ENCODE measurements around the gene ACSS3.
"Not testable (repeated sequence)": the region's sequence is repeated elsewhere in the genome, so short reads cannot be mapped to it uniquely, and the experiment has no call there.

Gene ACSS3

DNA sequence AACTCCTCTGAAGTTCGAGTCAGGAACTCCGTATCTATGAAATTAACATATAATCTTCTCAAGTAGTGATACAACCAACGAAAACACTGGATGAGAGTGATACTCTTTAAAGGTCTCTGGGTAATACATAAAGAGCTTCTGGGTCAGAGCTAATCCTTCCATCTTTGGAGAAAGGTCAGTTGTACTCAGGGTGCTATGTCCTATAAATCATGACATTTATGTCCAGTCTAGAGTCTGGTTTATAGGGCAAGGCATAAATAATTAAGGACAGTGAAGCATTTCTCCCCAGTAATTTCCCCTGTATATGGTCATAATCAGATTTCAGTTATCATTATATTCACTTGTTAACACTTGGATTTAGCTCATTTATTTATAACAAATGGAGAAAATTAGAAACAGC is 90.6 kb downstream of the ACSS3 start:
- no peak for DNase-seq

DNA sequence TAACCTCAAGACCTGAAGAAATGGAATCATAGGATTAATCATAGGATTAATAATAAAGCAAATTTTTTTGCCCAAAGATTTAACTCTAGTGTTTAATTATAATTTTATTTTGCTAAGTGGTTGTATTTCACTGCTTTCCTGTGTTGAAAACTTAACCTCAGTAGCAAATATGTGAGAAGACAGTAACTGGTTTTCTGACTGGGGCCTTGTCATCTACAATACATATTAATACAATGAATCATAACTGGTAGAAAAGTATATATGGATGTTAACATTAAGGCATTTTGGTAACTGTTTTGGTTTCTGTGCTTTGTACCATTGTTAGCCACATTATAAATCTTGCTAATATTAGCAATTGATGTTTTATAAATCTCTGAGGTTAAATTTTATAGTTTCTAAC is 92.2 kb downstream of the ACSS3 start:
- no peak for DNase-seq

DNA sequence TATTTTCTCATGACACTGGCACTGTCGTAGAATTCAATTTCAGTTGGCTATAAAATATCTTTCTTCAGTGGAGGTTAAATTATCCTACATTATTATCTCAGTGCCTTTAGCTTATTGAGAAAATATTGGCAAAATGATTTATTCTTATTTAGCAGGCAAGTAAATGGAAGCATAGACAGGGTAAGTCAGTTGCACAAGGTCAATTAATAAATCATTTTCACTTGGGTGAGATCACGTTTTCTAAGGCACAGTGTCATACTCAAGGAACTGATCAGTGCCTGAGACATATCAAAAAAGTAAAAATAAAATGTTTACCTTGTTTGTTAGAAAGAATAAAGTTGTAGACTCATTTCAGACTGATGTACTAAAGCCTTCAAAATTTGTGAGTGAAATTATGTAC is 95.0 kb downstream of the ACSS3 start:
- DNase-seq = no peak

DNA sequence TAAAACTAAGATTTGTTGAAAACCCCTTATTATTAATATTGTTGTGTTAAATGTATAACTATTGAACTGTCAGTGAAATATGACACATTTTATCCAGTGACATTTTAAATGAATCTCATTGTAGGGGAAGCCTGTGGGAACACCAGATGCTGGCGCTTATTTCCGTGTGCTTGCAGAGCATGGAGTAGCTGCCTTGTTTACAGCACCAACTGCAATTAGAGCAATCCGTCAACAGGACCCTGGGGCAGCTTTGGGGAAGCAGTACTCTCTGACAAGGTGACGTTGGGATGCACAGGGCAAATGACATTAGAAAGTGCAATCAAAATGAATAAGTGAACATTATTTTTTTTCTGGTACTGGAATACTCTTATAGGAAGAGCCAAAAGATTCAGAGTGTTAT is 96.8 kb downstream of the ACSS3 start:
- no peak for DNase-seq

DNA sequence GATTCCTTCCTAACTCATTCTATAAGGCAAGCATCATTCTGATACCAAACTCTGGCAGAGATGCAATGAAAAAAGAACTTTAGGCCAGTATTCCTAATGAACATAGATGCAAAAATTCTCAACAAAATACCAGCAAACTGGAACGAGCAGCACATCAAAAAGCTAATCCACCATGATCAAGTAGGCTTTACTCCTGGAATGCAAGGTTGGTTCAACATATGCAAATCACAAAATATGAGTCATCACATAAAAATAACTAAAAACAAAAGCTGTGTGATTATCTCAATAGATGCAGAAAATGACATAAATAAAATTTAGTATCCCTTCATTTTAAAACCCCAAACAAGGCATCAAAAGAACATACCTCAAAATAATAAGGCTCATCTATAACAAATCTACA is 98.9 kb downstream of the ACSS3 start:
- no peak for DNase-seq

DNA sequence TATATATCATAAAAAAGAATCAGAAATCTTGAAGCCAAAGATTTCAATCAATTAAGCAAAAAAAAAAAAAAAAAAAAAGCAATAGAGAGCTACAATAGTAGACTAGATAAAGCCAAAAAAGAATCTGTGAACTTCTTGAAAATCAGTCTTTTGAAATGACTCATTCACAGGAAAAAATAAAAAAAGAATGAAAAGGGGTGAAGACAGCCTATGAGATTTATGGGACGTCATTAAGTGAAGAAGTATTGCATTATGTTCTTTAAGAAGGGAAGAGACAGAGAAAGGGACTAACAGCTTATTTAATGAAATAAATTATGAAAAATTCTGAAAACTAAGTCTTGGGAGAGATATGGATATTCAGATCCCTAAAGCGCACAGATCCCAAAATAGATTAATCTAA is 103.8 kb downstream of the ACSS3 start:
- no peak for DNase-seq

GRCh38 chr12:81187686-81188085 is 109.8 kb downstream of the ACSS3 start:
- no peak for DNase-seq

DNA sequence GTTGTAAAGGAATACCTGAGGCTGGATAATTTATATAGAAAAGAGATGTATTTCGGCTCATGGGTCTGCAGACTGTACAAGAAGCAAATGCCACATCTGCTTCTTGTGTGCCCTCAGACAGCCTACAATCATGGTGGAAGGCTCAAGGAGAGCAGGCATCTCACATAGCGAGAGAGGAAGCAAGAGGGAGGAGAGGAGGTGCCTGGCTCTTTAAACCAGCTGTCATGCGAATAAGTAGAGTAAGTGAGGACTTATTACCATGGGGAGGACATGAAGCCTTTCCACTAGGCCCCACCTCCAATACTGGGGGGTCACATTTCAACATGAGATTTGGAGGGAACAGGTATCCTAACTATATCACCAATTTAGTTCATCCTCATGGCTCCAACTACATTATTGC is 118.7 kb downstream of the ACSS3 start:
- no peak for DNase-seq

DNA sequence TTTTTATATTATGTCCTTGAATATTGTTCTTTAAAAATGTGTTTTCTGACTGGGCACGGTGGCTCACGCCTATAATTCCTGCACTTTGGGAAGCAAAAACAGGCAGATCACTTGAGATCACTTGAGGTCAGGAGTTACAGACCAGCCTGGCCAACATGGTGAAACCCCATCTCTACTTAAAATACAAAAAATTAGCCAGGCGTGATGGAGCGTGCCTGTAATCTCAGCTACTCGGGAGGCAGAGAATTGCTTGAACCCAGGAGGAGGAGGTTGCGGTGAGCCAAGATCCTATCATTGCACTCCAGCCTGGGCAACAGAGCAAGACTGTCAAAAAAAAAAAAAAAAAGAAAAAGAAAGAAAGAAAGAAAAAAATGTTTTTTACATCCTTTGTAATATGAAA is 122.7 kb downstream of the ACSS3 start:
- DNase-seq = not testable (repeated sequence)

- DNase-seq = no peak
Observed at GRCh38 chr12:81203671-81204204, 125.9 kb downstream of the ACSS3 start.

GRCh38 chr12:81205416-81205815 is 127.5 kb downstream of the ACSS3 start:
- no peak for DNase-seq

GRCh38 chr12:81206429-81206828 is 128.6 kb downstream of the ACSS3 start:
- DNase-seq = peak; percentile 54

- no peak for DNase-seq
Observed at GRCh38 chr12:81207173-81207572, 129.3 kb downstream of the ACSS3 start.

GRCh38 chr12:81207664-81208063 is 129.8 kb downstream of the ACSS3 start:
- DNase-seq = no peak

- DNase-seq = peak; percentile 17
Observed at GRCh38 chr12:81208187-81208911, 130.5 kb downstream of the ACSS3 start.

GRCh38 chr12:81209012-81209411 is 131.1 kb downstream of the ACSS3 start:
- no peak for DNase-seq

- DNase-seq = not testable (repeated sequence)
Observed at GRCh38 chr12:81209772-81210225, 131.9 kb downstream of the ACSS3 start.

DNA sequence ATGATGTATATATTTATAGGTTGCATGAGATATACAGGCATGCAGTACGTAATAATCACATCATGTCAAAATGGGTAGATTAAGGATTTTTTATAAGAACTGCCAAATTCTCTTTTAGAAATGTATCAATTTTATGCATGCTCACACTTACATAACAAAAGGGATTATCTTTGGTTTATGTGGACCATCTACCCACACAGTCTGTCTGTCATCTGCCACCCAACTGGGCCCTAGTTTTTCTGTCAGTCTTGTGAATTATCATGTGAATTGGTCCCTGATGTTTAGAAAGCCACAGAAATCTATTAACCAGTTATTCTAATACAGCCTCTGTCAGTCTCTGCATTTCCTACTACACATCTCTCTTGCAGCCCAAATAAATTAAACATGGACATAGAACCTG is 133.4 kb downstream of the ACSS3 start:
- no peak for DNase-seq

- DNase-seq = peak; percentile 33
Observed at GRCh38 chr12:81212996-81213696, 135.3 kb downstream of the ACSS3 start.

- DNase-seq = no peak
Observed at GRCh38 chr12:81216739-81217138, 138.9 kb downstream of the ACSS3 start.

- DNase-seq = no peak
Observed at GRCh38 chr12:81221681-81222080, 143.8 kb downstream of the ACSS3 start.

DNA sequence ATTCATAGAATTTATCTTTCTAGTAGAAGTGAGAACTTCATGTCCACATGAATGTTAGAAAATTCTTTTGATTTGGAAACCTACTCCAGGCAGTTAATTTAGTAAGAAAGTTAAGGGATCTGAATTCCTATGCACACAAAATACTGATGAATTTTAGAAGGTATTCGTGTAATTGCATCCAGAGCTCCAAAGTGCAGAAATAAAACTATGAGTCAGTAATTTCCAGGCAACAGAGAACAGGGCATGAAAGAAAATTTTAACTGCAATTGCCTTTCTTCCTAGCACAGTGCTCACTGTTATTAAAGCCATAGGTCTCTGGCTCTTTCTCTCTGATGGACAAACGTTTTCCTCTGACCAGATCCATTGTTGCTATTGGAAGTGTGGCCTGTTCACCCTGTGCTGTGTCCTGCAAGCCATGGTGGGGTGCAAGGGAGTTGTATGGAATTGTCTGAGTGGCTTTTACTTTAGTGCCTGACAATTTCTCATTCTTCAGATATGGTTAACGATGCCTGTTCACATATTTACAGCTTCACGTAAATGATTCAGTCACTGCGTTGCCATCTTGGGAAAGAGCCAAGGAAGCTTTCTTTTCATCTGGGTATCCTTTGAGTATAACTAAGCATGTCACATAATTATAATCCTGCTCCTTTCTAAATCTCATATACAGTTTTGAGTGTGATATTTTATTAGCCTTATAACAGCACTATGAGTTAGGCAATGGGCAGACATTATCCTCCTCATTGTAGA is 145.1 kb downstream of the ACSS3 start:
- no peak for DNase-seq

- no peak for DNase-seq
Observed at GRCh38 chr12:81224626-81225025, 146.7 kb downstream of the ACSS3 start.

DNA sequence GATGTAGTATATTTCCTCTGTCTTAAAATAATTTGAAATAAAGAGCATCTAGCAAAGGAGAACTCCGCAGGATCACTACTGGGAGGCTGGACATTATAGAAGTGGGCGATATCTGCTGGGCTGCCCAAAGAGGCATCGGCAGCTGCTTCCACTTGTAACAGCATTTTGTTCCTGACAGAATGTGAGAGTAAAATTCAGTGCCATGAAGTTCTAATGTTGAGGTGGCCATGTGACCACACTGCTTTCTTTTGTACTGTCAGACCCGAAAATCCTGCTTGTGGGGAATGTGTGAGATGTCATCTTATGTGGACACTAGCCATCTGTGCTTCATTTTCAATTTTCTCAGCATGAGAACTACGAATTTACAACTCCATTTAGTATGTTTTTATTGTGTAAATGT is 151.9 kb downstream of the ACSS3 start:
- peak; percentile 62 for DNase-seq
